Measurements from ENCODE around the gene AGRP.

The AGRP gene

DNA sequence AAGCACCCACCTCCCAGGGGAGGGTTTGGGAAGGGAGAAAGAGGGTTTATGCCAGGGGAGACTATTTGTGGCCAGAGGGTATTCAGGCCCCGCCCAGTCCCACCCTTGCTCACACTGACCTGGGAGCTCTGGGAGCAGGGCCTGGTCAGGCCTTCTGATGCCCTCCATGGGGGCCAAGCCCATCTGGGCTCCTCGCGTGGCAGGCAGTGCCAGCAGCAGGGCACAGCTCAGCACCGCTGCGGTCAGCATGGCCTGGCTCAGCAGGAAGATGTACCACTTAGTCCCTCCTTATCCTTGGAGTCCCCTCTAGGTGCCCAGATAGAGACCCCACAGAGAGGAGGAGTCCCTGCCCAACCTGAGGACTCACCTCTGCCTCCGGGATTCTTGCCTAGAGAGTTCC is at the start of gene AGRP:
AGRP (minus strand) TSS at position 398 of the 400 bp plus-strand sequence; CDS start at position 249, 149 bp downstream.
- no peak for TF ChIP-seq GATA3 (IDR thresholded peaks at IDR 0.05; ENCODE audit: low read depth, low read length)
- TF ChIP-seq GATA2 (IDR thresholded peaks at IDR 0.05; ENCODE audit: low read depth, low read length): no peak

DNA sequence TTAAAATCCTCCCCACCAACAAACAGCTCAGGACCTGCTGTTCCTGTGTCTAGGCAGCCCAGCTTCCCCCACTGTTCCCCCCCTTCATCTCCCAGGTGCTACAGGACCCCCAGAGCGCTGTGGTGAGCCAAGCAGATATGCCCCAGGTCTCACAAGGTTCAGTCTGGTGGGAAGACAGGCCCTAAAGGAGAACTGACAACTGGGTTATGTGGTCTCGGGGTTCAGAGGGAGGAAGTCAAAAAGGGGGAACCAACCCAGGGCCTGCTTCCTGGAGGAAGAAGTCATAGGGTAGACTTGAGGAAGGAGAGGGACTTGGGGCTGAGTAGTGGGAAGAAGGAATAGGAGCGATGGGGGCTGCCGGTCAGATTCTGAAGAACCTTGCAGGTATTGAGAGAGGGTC is 47.9 kb upstream of the AGRP start:
- TF ChIP-seq GATA3 (IDR thresholded peaks at IDR 0.05; ENCODE audit: low read depth, low read length) (no peak), GATA2 (IDR thresholded peaks at IDR 0.05; ENCODE audit: low read depth, low read length) (no peak)

DNA sequence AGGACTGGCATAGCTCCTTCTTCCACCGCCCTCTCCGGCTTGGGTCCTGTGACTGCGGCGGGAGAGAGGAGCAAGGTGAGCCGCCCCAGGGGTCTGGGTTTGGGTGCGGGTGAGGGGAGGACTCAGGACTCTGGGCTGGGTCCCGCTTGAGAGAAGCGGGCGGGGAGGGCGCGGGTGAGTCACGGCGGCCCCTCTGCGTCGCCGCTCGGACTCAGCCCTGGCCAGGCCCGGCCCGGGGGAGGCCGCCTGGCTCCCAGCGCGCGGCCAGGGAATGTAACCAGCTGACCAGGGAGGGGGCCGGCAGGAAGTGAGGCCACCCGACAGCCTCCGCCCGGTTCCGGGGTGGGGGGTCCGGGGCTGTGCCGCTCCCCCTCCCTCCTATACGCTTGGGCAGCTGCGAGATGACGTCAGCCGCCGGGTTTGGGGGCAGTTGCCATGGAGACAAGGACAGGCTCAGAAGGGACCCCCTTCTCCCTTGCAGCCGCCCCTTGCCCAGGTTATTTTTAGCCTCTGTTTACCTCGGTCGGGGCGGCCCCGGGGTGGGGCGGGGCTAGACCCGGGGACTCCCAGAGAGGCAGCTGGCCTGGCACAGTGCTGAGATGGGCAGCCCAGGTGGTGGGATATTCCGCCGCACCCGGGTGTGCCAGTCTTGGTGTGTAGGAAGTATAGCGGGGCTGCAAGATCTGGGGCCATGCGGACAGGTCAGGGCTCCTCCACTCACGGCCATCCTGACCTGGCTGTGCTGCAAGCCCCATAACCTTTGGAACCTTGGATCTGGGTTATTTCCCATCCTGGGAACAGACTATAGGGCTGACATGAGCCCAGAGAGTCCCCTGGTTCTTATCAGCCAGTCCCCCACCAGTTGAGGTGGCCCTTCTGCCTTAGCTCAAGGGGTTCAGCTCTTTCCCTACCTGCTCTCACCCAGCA is 46.9 kb upstream of the AGRP start:
- no peak for TF ChIP-seq GATA3 (IDR thresholded peaks at IDR 0.05; ENCODE audit: low read depth, low read length)
- TF ChIP-seq GATA2 (IDR thresholded peaks at IDR 0.05; ENCODE audit: low read depth, low read length): no peak

DNA sequence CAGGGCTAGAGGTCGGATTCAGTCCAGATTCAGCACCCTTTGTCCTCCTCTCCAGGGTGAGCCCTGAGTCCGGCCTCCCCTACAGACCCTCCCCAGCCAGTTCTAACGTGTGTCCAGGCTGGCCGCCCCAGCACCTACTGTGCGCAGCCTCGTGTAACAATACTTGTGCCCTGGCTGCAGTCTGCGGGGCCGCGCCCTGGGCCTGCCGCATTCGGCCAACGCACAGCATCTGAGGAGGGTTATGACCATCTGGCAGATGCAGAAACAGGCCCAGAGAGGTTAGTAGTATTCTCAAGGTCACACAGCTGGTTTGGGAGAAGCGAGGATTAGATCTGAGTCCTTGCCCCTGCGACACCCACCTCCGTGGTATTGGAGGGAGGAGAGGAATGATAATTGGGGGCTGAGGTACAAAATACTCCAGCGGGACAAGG is 46.2 kb upstream of the AGRP start:
- TF ChIP-seq GATA3 (IDR thresholded peaks at IDR 0.05; ENCODE audit: low read depth, low read length) (no peak), GATA2 (IDR thresholded peaks at IDR 0.05; ENCODE audit: low read depth, low read length) (no peak)

DNA sequence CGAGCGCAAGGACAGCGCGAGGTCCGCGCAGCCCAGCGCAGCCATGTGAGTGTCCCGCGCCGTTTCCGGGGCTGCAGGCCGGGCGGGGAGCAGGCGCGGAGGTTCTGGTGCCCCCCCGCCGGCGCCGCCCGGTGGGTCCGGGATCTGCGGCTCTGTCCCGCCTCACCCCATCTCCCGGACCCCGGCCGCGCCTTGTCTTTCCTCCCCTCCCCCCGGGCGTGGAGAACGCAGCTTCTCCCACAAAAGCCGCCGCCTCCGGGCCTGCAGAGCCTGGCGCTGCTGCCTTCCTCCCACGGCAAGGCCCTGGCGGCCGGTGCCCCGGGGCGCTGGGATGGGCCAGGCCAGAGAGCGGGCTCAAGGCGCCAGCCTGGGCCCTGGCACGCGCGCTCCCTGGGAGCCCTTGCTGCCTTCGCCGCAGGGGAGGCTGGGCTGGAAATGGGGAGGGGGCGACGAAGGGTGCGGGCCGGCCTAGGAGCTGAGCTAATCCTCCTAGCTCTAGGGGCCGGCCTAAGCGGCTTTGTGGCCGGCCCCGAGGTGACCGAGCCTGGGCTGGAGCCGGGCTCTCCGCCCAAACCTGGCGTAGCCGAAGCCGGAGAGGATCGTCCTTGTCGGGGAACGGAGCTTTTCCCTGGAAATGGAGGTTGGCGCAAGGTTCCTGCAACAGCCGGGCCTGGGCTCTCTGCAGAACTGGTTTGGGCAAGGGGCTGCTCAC is 45.7 kb upstream of the AGRP start:
- no peak for TF ChIP-seq GATA2 (IDR thresholded peaks at IDR 0.05; ENCODE audit: low read depth, low read length)
- no peak for TF ChIP-seq GATA3 (IDR thresholded peaks at IDR 0.05; ENCODE audit: low read depth, low read length)

- no peak for TF ChIP-seq GATA2 (IDR thresholded peaks at IDR 0.05; ENCODE audit: low read depth, low read length)
- no peak for TF ChIP-seq GATA3 (IDR thresholded peaks at IDR 0.05; ENCODE audit: low read depth, low read length)
Measured at GRCh38 chr16:67528222-67528869, 45.0 kb upstream of the AGRP start, which contains the start of gene RIPOR1. TSS of gene RIPOR1 (plus strand) at chr16:67528829. CDS start at chr16:67538447, 9,618 bp downstream.

GRCh38 chr16:67526149-67526791 is 42.9 kb upstream of the AGRP start:
- TF ChIP-seq GATA2 (IDR thresholded peaks at IDR 0.05; ENCODE audit: low read depth, low read length) (no peak), GATA3 (IDR thresholded peaks at IDR 0.05; ENCODE audit: low read depth, low read length) (no peak)

DNA sequence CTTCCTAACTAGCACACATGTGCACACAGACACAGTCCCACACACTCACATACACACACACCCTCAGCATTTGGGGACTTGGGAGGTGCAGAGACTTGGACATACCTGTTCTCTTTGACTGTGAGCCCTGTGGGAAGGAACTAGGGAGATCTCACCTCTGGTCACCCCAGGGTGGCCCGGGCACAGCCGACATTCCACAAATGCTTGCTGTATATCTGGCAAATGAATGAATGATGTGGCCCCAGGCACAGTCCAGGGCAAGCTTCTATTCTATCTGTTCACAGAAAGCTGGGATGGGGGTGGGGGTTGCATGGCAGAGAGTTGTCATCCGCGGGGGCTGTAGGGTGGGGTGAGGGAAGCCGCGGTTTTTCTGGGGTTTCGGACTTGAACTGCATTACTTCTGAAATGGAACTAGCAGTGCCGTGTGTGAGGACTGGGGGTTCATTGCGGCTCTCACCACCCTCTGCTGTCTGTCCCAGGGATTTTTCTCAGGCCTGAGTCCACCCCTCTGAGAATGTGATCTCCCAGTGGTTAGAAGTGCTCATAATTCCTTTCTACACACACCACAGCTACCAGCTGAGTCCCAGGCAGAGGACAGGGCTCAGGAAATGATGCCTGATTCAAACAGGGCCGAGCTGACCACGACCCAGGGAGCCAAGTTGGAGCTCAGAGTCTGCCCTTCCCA is 42.0 kb upstream of the AGRP start:
- no peak for TF ChIP-seq GATA3 (IDR thresholded peaks at IDR 0.05; ENCODE audit: low read depth, low read length)
- TF ChIP-seq GATA2 (IDR thresholded peaks at IDR 0.05; ENCODE audit: low read depth, low read length): no peak

DNA sequence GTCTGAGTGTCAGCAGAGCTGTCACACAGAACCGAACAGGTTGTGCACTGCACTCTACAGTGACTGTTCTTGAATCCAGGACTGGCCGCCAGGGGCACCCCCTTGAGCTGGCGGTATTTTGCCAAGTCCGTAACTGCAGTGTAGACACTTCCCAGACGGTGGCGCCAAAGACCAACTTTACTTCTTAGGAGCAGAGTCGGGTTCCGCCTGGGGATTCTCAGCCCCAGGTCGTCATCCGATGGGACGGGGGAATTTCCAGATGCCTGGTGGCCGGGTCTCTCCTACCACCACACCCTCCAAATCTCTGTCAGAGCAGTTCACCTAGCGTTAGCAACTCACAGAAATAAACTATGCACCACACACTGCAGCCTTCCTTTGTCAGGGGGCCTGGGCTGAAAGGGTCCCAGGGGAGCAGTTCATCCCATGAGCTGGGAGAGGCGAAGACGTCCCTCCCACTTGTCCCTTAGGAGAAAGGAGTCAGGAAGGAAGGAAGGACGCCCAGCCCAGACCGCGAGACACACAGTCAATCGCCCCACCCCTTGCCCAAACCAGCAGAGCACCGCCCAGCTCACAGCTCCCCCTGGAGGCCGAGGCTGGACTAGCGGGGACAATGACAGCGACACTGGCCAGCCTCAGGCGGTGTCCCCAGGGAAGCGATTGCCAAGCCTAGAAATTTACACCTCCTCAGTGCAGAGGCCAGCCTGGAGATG is 37.9 kb upstream of the AGRP start:
- TF ChIP-seq GATA2 (IDR thresholded peaks at IDR 0.05; ENCODE audit: low read depth, low read length) (no peak), GATA3 (IDR thresholded peaks at IDR 0.05; ENCODE audit: low read depth, low read length) (no peak)

- TF ChIP-seq GATA3 (IDR thresholded peaks at IDR 0.05; ENCODE audit: low read depth, low read length) (no peak), GATA2 (IDR thresholded peaks at IDR 0.05; ENCODE audit: low read depth, low read length) (no peak)
Measured at GRCh38 chr16:67519242-67519641, 35.9 kb upstream of the AGRP start.

DNA sequence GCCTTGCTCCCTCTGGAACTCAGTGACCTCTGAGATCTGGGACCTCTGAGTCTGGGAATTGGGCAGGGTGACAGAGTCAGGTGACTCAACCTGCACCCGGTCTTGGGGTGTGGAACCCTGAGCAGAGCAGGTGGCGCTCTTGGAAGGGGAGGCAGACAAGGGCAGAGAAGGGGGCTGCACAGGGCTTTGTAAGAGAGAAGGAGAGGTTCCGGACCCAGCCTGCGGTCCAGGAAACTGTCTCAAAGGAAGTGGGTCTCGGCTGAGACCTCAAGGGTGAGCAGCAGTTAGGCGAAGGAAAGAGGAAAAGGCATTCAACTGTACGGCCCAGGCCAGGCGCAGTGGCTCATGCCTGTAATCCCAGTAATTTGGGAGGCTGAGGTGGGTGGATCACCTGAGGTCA is 35.3 kb upstream of the AGRP start:
- TF ChIP-seq GATA2 (IDR thresholded peaks at IDR 0.05; ENCODE audit: low read depth, low read length): no peak
- TF ChIP-seq GATA3 (IDR thresholded peaks at IDR 0.05; ENCODE audit: low read depth, low read length): no peak

- TF ChIP-seq GATA3 (IDR thresholded peaks at IDR 0.05; ENCODE audit: low read depth, low read length): no peak
- TF ChIP-seq GATA2 (IDR thresholded peaks at IDR 0.05; ENCODE audit: low read depth, low read length): no peak
Measured at GRCh38 chr16:67517661-67518423, 34.5 kb upstream of the AGRP start.

Data from SH-SY5Y (cell line).